Adipose tissue (tissue), 3 donors: ENCODE data around the gene TAS2R43. TPM values are rescaled to one million over a fixed set of nuclear protein-coding genes. Genes with fewer than 3 reads are reported as not detected.
"Not testable (repeated sequence)": the region's sequence is repeated elsewhere in the genome, so short reads cannot be mapped to it uniquely, and the experiment has no call there.

Source experiments
- H3K27ac ChIP-seq: one replicate; pipeline ENCODE4 v1.5.1; 2013; ENCODE audit warnings: low read depth, low read length
- WGBS, 3 donors: extraction: QIAGEN DNeasy Blood & Tissue Kit; methylation state at CpG; one replicate each; pipeline ENCODE4 v1.1.7; 2013; 5-methylcytosine and 5-hydroxymethylcytosine counted together
- polyA plus RNA-seq, 3 donors: library from polyadenylated mRNA; stranded (reverse); fragments of 200-250 nt; gene quantifications; one replicate each; pipeline ENCODE4 v1.2.3, GENCODE V29; 2013
- donor health status: healthy with polysubstance abuse.
- donor health status: Bipolar disorder and iron deficiency.
- donor health status: healthy.

Gene TAS2R43, protein sequence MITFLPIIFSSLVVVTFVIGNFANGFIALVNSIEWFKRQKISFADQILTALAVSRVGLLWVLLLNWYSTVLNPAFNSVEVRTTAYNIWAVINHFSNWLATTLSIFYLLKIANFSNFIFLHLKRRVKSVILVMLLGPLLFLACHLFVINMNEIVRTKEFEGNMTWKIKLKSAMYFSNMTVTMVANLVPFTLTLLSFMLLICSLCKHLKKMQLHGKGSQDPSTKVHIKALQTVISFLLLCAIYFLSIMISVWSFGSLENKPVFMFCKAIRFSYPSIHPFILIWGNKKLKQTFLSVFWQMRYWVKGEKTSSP
- not detected for polyA plus RNA-seq

DNA sequence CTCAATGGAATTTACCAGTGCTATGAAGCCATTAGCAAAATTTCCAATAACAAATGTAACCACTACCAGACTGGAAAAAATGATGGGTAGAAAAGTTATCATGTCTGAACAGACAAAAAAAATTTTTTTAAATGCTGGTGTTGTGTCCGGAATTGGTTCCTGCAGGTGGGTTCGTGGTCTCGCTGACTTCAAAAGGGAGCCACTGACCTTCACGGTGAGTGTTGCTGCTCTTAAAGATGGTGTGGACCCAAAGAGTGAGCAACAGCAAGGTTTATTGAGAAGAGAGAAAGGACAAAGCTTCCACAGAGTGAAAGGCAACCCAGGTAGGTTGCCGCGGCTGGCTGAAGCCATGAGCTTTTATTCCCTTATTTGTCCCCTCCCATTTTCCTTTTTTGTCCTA, at the start of gene TAS2R43:
Gene TAS2R43 (minus strand): TSS at position 186 of the 400 bp plus-strand sequence. CDS start 84 bp downstream, at position 102.
- WGBS, 3 donors = 87 to 100% (median 95%) methylated on average over 3 to 6 of the region's 6 CpGs
- no peak within 1 kb of the TSS for H3K27ac ChIP-seq

DNA sequence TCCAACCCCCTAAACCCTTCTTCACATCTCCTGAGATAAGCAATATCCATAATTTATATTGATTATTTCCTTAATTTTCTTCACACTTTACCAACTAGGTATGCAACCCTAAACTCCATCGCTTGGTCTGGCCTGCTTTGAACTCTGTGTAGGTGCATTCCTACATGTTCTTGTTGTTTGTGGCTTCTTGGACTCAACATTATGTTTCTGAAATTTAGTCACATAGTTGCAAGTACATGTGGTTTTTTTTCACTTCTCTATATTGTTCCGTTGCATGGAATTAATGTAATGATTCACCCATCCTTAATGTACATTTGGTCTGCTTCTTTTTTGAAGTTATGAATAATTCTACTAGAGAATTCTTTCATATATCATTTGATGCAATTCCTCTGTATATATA, 44.0 kb upstream of the TAS2R43 start:
- 37 to 87% (median 76%) methylated on average over 2 of the region's 2 CpGs for WGBS, 3 donors

DNA sequence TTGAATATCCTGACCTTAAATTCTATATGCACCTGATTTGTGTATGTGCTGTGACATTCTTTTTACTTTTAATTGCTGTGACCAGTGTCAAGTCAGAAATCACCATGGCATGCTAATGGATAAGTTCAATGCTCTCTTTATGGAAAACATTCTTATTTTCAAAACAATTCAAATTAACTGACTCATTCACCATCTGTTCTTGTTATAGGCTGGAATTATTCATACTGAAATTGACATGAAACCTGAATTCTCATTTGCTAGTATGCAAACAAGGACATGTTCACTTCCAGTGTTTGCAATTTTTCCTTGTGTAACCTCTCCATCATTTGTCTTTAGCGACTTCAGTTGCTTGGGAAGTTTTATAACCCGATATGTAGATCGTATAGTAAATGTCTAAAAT, 42.2 kb upstream of the TAS2R43 start, which contains the start of gene TAS2R30:
Gene TAS2R30 (minus strand): TSS at position 340 of the 400 bp plus-strand sequence. CDS start 400 bp downstream, outside the sequence.
- WGBS, 3 donors = 64 to 78% (median 77%) methylated on average over 3 of the region's 3 CpGs
- H3K27ac ChIP-seq = no peak within 1 kb of the TSS

More for the DNA sequence above, 44.0 kb upstream of the TAS2R43 start:
- H3K27ac ChIP-seq = no peak overlapping the region

DNA sequence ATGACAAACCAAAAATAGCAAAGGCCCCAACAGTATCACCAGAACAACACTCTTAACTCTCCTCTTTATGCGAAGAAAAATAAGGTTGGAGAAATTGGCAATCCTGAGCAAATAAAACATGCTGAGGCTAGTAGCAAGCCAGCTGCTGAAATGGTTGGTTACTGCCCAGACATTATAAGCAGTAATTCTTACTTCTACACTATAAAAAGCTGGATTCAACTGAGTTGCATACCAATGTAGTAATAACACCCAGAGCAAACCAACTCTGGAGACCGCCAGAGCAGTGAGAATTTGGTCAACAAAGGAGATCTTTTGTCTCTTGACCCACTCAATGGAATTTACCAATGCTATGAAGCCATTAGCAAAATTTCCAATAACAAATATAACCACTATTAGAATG, 41.7 kb upstream of the TAS2R43 start:
- H3K27ac ChIP-seq = no peak overlapping the region
- WGBS, 3 donors = 92 to 99% (median 99%) methylated on average over 2 of the region's 2 CpGs

DNA sequence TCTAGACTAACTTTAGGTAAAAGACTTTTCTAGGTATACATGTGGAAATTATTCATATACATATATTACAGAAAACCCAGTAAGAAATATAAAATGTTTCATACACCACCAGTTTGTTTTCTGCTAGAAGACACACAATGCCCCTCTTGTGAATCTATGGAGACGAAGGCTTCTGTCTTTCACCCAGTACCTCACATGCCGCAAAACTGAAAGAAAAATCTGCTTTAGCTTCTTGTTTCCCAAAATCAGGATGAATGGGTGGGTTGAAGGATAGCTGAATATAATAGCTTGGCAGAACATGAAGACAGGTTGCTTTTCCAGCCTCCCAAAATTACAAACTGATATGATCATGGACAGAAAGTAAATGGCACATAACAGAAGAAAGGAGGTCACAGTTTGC, 41.0 kb upstream of the TAS2R43 start:
- H3K27ac ChIP-seq = no peak overlapping the region
- 94 to 96% (median 96%) methylated on average over 2 of the region's 2 CpGs for WGBS, 3 donors

DNA sequence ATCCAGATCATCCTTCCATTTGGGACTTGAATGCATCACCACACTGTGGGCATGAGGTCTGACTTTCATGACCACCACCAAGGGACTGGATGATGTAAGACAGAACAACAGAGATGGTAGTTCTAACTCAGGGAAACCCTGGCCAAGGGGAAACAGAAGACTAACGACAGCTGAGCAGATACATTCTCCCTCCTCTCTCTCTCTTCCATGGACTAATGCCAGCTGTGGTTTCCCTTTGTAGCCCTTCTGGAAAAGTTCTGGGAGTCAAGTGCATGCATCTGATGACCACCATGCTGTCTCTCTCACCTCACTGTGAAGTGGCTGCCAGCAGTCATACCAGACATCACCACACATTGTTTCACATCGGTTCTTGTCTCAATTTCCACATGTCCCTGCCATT, 38.9 kb upstream of the TAS2R43 start:
- no peak overlapping the region for H3K27ac ChIP-seq
- 0 to 65% (median 49%) methylated on average over 2 of the region's 2 CpGs for WGBS, 3 donors

DNA sequence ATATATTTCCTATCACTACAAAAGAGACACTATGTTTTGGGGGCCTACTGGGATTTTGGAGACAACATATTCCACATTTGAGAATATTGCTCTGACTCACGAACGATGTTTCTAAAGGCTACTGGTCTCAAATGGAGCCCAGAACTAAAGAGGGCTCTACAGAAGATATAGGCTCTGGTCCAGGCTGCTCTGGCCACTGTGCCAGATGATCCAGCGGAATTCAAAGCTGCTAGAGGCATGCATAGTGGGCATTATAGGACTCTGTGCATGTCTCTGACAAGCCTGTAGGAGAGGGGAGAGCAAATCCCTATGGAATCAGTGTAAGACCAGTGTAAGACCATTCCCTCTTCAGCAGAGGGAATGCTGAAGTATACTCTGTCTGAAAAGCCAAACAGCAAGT, 38.3 kb upstream of the TAS2R43 start:
- no peak overlapping the region for H3K27ac ChIP-seq
- WGBS, 3 donors = 95 to 99% (median 98%) methylated on average over 3 of the region's 3 CpGs

DNA sequence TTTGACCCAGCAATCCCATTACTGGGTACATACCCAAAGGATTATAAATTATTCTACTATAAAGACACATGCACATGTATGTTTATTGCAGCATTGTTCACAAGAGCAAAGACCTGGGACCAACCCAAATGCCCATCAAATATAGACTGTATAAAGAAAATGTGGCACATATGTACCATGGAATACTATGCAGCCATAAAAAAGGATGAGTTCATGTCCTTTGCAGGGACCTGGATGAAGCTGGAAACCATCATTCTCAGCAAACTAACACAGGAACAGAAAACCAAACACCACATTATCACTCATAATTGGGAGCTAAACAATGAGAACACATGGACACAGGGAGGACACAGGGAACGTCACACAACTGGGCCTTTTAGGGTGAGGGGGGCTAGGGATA, 22.0 kb upstream of the TAS2R43 start:
- 90 to 97% (median 94%) methylated on average over 1 of the region's 1 CpG for WGBS, 3 donors
- H3K27ac ChIP-seq = not testable (repeated sequence)

DNA sequence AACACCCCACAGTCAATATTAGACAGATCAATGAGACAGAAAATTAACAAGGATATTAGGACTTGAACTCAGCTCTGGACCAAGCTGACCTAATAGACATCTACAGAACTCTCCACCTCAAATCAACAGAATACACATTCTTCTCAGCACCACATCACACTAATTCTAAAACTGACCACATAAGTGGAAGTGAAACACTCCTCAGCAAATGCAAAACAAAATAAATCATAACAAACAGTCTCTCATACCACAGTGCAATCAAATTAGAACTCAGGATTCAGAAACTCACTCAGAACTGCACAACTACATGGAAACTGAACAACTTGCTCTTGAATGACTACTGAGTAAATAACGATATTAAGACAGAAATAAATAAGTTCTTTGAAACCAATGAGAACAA, 19.1 kb upstream of the TAS2R43 start:
- 92 to 97% (median 95%) methylated on average over 1 of the region's 1 CpG for WGBS, 3 donors
- not testable (repeated sequence) for H3K27ac ChIP-seq

DNA sequence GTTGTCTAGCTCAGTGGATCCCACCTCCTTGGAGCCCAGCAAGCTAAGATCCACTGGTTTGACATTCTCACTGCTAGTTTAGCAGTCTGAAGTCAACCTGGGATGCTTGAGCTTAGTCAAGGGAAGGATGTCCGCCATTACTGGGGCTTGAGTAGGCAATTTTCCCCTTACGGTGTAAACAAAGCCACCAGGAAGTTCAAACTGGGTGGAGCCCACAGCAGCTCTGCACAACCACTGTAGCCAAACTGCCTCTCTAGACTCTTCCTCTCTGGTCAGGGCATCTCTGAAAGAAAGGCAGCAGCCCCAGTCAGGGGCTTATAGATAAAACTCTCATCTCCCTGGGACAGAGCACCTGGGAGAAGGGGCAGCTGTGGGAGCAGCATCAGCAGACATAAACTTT, 16.7 kb upstream of the TAS2R43 start:
- H3K27ac ChIP-seq = no peak overlapping the region
- 86 to 91% (median 88%) methylated on average over 2 of the region's 2 CpGs for WGBS, 3 donors

DNA sequence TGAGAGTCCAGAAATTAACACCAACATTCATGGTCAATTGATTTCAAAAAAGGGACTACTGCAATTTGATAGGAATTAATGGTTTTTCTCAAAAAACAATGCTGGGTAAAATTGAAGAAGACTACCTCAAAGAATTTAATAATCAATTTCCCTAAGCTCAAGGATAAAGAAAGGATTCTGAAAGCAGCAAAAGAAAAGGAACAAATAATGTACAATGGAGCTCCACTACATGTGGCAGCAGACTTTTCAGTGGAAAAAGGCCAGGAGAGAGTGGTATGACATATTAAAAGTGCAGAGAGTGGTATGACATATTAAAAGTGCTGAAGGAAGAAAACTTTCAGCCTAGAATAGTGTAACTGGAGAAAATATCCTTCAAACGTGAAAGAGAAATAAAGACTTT, 15.6 kb upstream of the TAS2R43 start:
- WGBS, 3 donors = 76 to 90% (median 89%) methylated on average over 1 of the region's 1 CpG
- H3K27ac ChIP-seq = no peak overlapping the region

DNA sequence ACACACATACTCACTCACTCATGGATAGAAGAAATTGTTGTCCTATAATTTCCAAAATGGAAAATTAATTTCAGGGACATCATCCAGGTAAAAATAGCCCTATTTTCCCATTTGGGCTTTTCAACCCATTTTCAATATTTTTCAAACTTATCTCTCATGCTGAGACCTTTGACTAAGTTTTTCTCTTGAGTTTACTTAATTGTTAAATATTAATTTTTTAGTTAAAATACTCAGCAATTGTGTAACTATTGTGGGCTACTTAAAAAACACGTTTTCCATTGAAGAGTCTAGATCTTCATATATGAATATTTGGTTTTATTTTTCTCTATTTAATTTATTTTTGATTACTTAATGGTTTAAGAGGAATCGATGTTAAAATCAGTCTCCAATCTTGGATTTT, 14.2 kb upstream of the TAS2R43 start:
- WGBS, 3 donors = 76 to 96% (median 96%) methylated on average over 2 of the region's 2 CpGs
- no peak overlapping the region for H3K27ac ChIP-seq

DNA sequence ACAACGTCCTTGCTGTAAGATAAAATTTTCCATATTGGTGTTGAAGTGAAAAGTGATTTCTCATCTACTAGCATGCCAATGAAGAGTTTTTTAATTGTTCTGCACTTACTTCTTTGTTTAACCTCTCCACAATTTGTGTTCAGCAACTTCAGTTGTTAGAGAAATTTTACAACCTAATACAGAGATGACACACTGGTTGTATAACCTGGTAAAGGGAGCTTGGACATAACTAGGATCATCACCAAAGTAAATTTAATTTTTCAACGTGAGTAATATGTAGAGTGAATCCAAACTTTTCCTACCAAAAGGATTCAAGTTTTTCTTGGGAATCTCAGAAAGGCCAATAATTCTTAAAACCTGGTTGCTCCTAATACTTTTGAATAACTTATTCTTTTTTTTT, 13.4 kb upstream of the TAS2R43 start:
- 46 to 74% (median 59%) methylated on average over 2 of the region's 2 CpGs for WGBS, 3 donors
- no peak overlapping the region for H3K27ac ChIP-seq

DNA sequence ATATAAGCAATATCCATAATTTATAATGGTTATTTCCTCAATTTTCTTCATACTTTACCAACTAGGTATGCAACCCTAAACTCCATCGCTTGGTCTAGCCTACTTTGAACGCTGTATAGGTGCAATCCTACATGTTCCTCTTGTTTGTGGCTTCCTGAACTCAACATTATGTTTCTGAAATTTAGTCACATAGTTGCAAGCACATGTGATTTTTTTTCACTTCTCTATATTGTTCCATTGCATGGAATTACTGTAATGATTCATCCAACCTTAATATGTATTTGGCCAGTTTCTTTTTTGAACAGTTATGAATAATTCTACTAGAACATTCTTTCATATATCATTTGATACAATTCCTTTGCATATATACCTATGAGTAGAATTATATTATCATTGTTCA, 2.8 kb upstream of the TAS2R43 start:
- WGBS, 3 donors = no CpG with 5 or more reads among the region's 2 CpGs
- H3K27ac ChIP-seq = not testable (repeated sequence)

DNA sequence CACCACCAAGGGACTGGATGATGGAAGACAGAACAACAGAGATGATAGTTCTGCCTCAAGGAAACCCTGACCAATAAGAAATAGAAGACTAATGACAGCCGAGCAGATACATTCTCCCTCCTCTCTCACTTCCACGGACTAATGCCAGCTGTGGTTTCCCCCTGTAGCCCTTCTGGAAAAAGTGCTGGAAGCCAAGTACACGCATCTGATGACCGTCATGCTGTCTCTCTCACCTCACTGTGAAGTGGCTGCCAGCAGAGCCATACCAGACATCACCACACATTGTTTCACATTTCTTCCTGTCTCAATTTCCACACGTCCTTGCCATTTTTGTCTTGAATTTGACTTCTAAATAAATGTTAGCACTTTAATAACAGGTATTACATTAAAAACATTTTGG, 2.9 kb downstream of the TAS2R43 start:
- no peak overlapping the region for H3K27ac ChIP-seq
- WGBS, 3 donors = 0 to 95% (median 80%) methylated on average over 1 to 5 of the region's 5 CpGs

DNA sequence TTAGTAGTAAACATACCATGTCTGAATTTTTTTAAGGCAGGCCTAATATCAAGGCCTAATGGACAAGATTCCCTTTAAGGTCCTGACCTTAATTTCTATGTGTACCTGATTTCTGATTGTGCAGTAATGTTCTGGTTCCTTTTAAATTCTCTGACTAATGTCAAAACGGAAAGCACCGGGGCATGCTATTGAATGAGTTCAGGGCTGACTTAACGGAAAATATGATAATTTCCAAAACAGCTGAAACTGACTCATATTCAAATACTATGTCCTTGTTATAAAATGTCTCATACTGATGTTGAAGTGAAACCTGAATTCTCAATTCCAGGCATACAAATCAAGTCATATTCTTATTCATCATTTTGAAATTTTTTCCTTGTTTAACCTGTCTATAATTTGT, 6.7 kb downstream of the TAS2R43 start:
- no peak overlapping the region for H3K27ac ChIP-seq
- 86 to 97% methylated on average over 3 of the region's 3 CpGs; no CpG with 5 or more reads in 1 of the 3 donors for WGBS, 3 donors

DNA sequence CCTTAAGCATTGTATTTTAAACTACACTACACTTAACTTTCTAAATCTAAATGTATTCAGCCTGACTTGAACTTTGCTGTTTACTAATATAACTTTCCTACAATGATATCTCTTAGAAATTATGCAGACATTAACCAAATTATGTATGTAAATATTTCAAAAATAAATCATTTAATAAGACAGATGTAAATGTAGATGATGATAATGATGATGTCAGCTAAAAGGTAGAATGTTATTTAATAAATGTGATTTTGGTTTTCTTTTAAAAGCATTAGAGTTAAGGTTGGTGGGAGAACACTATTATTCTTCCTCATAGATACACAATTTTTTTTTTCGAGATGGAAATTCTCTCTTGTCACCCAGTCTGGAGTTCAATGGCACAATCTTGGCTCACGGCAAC, 10.1 kb downstream of the TAS2R43 start:
- no peak overlapping the region for H3K27ac ChIP-seq
- WGBS, 3 donors = 92 to 100% methylated on average over 2 of the region's 2 CpGs; no CpG with 5 or more reads in 1 of the 3 donors

DNA sequence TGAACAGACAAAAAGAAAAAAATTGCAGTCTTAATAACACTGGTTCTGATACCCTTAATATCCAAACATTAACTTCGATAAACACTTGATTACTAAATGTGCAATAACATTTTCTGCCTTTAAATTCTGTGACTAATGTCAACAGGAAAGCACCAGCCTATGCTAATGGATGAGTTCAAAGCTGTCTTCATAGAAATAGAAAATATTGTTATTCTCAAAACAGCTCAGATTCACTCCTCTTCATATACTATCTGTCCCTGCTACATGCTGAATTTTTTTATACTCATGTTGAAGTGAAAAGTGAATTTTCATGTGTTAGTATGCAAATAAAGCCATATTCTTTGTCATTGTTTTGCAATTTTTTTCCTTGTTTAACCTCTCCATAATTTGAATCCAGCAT, 13.9 kb downstream of the TAS2R43 start:
- no peak overlapping the region for H3K27ac ChIP-seq
- 94 to 100% (median 100%) methylated on average over 1 of the region's 1 CpG for WGBS, 3 donors

DNA sequence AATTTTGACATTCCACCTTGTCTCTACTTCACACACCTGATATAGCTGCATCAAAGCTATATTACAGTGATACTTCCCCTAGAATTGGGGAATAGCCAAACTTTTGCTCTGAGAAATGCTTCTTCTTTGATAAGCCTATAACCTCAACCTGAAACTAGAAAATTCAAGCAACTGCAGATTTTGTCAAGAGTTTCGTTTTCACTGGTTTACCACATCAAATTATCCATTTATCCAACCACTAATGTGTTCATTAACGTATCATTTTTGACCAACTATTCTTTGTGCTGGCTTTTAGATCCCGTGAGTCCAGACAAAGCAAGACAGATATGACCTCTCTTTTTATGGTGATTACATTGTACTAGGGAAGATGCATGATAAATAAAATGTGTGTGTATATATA, 16.5 kb downstream of the TAS2R43 start:
- H3K27ac ChIP-seq = no peak overlapping the region

DNA sequence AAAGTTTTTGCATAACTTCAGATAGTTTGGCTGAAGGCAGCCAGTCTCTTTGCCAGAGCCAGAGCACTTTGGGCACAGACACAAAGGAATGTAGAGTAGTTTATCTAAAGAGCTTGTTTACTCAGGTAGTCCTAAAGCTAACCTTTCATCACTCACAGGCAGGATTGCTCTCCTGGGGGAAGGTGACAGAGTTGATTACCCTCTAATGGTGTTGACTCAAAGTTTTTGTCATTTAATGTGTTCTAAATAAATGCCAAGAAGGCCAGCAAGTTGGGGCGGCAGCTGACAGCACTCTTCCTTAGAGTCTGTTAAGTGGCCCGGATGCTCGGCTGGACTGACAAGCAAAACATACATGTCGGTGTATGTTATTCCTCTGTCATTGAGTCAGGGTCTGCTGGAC, 20.7 kb downstream of the TAS2R43 start:
- WGBS, 3 donors = 46 to 65% (median 48%) methylated on average over 4 of the region's 4 CpGs
- H3K27ac ChIP-seq = no peak overlapping the region

More for the DNA sequence above, 16.5 kb downstream of the TAS2R43 start:
- 0 to 82% (median 75%) methylated on average over 2 to 3 of the region's 3 CpGs for WGBS, 3 donors
